ENCODE data around the gene FNBP1L.
"Not testable (repeated sequence)": the region's sequence is repeated elsewhere in the genome, so short reads cannot be mapped to it uniquely, and the experiment has no call there.

Gene FNBP1L

GRCh38 chr1:93443454-93443853, 4.5 kb upstream of the FNBP1L start:
- no peak for DNase-seq (ENCODE audit: low spot score)

DNA sequence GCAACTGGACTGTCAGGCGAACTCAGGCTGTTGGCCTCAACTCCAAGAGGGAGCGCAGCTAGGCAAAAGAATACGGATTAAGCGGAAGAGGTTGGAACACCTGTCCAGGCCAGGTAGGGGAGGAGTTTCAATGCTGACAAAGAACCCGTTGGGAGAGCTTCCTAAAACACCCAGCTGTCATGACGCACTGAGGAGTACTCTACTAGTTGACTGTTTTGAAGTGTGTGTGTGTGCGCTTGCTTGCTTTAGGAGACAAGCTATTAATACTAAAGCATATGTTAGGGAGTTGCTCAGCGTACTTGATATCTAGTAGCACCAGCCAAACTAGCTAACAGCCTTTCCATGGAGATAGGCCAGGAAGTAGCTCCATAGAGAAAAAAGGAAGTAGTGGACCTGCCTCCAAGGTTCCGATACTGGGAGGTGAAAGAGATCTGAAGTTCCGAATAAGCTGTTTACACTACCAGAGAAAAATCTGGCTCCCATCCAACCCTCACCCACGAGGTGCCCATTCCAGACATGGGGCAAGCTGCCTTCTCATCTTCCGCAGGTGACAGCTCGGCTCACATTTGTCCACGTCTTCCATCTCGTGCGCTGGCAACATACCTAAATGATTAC, 974 bp upstream of the FNBP1L start:
- no peak for DNase-seq (ENCODE audit: low spot score)

- no peak for DNase-seq (ENCODE audit: low spot score)
Measured at GRCh38 chr1:93448292-93448982, 519 bp downstream of the FNBP1L start.

DNA sequence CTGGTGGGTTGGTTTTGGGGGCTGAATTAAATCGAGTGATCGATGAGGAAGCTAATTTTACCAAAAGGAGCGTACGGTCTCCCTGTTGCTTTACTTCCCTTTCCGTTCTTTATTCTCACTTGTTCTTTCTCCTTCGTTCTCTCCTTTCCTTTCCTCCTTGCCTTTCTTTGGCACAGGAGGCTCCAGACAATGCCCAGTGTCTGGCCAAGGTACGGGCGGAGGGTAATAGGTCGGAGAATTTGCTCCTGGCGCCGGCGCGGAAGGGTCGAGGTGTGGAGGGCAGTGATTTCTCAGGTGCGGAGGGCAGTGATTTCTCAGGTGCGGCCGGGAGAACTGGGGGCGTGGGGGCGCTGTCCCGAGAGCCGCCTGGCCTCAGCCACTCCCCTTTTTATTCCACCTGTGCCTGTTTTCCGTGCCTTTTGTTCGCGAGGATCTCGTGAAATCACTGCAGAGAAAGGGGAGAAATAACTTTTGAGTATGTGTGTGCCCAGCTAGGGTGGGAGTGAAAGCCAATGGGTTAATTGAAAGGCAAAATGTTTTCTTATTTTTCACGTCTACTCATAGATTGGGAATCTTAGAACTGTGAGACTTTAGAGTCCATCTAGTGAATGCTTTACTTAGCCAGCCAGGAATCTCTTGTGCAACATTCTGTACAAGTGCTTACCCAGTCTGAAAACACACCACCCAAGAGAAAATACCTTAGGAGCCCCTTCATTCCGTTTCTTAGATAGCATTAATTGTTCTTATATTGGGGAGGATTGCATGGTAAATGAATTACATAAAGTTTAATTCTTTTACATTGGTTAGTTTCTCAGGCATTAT, 1.3 kb downstream of the FNBP1L start:
- DNase-seq (ENCODE audit: low spot score): no peak

- DNase-seq (ENCODE audit: low spot score): no peak
Measured at GRCh38 chr1:93450321-93450720, 2.4 kb downstream of the FNBP1L start.

DNA sequence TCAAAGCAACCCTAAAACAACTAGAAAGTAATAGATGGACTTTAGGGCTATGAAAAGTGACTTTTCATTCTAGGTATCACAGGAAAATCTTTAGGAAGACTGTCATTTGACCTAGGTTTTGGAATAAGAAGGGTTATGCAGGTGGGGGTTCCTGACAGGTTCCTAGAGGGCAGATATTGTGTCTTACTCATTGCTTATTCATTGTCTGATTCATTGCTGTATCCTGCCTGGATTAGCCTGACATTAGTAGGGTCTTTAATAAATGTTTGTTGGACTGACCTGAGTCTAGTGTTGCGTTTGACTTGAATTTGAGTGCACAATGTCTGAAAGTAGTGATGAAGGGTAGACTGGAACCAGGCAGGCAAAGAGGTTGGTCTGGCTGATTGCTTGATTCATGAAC, 6.0 kb downstream of the FNBP1L start:
- DNase-seq (ENCODE audit: low spot score): no peak

- DNase-seq (ENCODE audit: low spot score): no peak
Measured at GRCh38 chr1:93459126-93459525, 11.2 kb downstream of the FNBP1L start.

GRCh38 chr1:93461236-93461635, 13.3 kb downstream of the FNBP1L start:
- DNase-seq (ENCODE audit: low spot score): no peak

DNA sequence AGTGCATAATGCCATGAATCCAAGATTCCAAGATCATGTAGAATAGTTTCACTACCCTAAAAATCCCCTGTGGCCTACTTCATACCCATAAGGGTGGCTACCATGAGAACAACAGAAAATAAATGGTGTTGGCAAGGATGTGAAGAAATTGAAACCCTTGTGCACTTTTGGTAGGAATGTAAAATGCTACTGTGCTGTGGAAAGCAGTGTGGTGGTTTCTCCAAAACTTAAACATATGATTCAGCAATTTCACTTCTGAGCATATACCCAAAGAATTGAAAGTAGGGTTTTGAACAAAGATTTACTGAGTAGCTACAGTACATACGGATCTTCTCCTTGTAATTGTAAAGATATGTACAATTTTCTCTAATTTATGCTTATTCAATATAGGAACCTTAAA, 16.0 kb downstream of the FNBP1L start:
- no peak for DNase-seq (ENCODE audit: low spot score)

GRCh38 chr1:93465371-93466082, 17.6 kb downstream of the FNBP1L start:
- not testable (repeated sequence) for DNase-seq (ENCODE audit: low spot score)

GRCh38 chr1:93467606-93468005, 19.7 kb downstream of the FNBP1L start:
- DNase-seq (ENCODE audit: low spot score): no peak

DNA sequence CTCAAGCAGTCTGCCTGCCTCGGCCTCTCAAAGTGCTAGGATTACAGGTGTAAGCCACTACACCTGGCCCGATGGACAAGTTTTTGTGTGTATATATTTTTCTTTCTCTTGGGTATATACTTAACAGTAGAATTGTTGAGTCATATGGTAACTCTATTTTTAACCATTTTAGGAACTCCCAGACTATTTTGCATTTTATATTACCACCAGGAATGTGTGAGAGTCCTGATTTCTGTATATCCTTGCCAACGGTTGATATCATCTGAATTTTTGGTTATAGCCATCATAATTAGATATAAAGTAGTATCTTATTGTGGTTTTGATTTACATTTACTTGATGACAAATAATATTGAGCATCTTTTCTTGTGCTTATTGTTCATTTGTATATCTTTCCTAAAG, 20.7 kb downstream of the FNBP1L start:
- DNase-seq (ENCODE audit: low spot score): no peak

- DNase-seq (ENCODE audit: low spot score): not testable (repeated sequence)
Measured at GRCh38 chr1:93469223-93469622, 21.3 kb downstream of the FNBP1L start.

GRCh38 chr1:93471284-93471683, 23.4 kb downstream of the FNBP1L start:
- DNase-seq (ENCODE audit: low spot score): no peak

- no peak for DNase-seq (ENCODE audit: low spot score)
Measured at GRCh38 chr1:93471911-93472310, 24.0 kb downstream of the FNBP1L start.

DNA sequence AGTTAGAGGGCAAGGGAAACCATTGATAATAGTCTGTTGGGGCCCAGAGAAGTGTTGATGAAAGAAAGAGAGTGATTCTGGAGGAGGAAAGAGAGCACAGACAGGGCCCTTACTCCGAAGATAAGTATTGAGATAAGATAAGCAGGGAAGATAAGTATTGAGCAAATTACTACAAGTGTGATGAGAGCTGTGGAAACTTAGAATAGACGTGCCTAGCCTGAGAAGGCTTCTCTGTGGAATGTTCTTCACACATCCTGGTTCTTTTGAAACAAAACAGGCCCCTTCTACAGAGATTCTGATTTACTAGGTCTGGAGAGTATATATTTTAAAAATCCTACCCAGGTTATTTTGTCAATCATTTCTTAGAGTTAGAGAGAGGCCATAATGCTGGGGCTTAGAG, 26.4 kb downstream of the FNBP1L start:
- DNase-seq (ENCODE audit: low spot score): no peak

GRCh38 chr1:93475681-93476080, 27.8 kb downstream of the FNBP1L start:
- DNase-seq (ENCODE audit: low spot score): no peak

DNA sequence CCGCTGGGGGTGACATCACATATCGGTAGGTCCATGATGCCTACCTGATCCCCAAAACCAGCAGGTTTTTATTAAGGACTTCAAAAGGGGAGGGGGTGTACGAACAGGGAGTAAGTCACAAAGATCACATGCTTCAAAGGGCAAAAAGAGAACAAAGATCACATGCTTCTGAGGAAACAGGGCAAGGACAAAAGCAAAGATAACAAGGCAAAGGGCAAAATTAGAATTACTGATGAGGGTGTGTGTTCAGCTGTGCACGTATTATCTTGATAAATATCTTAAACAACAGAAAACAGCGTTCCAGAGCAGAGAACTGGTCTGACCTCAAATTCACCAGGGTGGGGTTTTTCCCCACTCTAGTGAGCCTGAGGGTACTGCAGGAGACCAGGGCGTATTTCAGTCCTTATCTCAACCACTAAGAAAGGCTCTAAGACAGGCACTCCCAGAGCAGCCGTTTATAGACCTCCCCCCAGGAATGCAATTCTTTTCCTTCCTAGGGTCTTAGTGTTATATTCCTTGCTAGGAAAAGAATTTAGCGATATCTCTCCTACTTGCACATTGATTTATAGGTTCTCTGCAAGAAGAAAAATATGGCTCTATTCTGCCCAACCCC, 31.3 kb downstream of the FNBP1L start:
- DNase-seq (ENCODE audit: low spot score): not testable (repeated sequence)

- DNase-seq (ENCODE audit: low spot score): not testable (repeated sequence)
Measured at GRCh38 chr1:93481899-93482298, 34.0 kb downstream of the FNBP1L start.

GRCh38 chr1:93483200-93483599, 35.3 kb downstream of the FNBP1L start:
- DNase-seq (ENCODE audit: low spot score): no peak

DNA sequence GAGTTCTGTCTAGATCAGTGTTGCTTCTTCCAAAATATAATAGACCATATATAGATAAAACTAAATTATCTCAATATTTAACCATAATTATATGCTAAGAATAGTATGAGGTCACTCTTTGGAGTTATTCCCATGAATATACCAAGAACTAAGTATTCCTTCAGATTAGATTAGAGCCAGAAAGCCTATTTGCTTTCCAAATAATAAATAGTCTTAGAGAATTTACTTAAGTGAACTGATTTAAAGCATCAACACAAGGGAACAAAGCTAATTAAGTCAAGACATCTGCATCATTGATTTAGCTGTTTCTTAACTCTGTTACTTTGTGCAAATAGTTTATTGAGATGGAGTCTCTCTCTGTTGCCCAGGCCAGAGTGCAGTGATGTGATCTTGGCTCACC, 35.7 kb downstream of the FNBP1L start:
- DNase-seq (ENCODE audit: low spot score): no peak

DNA sequence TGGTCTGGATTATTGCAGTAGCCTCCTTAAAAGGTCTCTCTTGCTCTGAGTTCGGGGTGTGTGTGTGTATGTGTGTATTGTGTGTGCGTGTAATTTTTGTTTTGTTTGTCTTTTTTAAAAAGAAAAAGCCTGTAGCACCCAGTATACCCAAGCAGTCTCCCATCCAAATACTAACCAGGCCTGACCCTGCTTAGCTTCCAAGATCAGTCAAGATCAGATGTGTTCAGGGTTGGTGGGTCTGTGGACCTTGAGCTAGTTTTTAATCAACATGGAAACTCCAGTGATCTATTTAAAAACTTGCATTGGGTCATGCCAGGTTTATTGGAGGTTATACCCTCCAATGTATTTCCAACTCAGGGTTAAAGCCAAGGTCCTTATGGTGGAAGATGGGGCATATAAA, 40.3 kb downstream of the FNBP1L start:
- DNase-seq (ENCODE audit: low spot score): no peak
